HepG2 (cell line): ENCODE results near the gene CLIC1. TPM values are rescaled to one million over a fixed set of nuclear protein-coding genes. Genes with fewer than 3 reads are reported as not detected.
A peak's percentile ranks its signal among the peaks of the same experiment; 100 is the strongest.

ENCODE experiments used
- EP300 ChIP-seq, 3 experiments: sonication (generic) in 1 of 3; formaldehyde crosslinking in 1 of 3; IDR thresholded peaks; 2 replicates each; pipeline versions ENCODE4 v1.5.1 to v1.6.1; 2011 to 2020; ENCODE audit warnings: low read depth in 2 of 3, low read length in 2 of 3, borderline replicate concordance in 1 of 3, improper control_type of control experiment in 1 of 3, mild to moderate bottlenecking in 1 of 3, missing genetic modification reagents in 1 of 3, moderate library complexity in 1 of 3
- LCORL ChIP-seq, 2 experiments: fragments of 450-650 bp in 1 of 2; sonication (generic) in 1 of 2; formaldehyde crosslinking in 1 of 2; IDR thresholded peaks; 2 replicates each; pipeline versions ENCODE4 v1.5.0 to v1.6.1; 2017 to 2020; ENCODE audit warnings: antibody characterized with exemption in 1 of 2, missing genetic modification reagents in 1 of 2
- MYC ChIP-seq: sonication (generic); formaldehyde crosslinking; IDR thresholded peaks from 2 replicates; pipeline ENCODE4 v1.9.0; 2021; ENCODE audit warnings: missing genetic modification reagents, borderline replicate concordance
- NPAS2 ChIP-seq: sonication (generic); formaldehyde crosslinking; IDR thresholded peaks from 2 replicates; pipeline ENCODE4 v1.8.0; 2022; ENCODE audit warnings: mild to moderate bottlenecking, missing genetic modification reagents, borderline replicate concordance
- PRDM10 ChIP-seq: sonication (generic); formaldehyde crosslinking; IDR thresholded peaks from 2 replicates; pipeline ENCODE4 v1.4.0; 2020; ENCODE audit warnings: low read depth, missing genetic modification reagents
- TEF ChIP-seq: sonication (generic); formaldehyde crosslinking; IDR thresholded peaks from 2 replicates; pipeline ENCODE4 v1.5.0; 2020; ENCODE audit warnings: missing genetic modification reagents
- ZBTB4 ChIP-seq: sonication (generic); formaldehyde crosslinking; IDR thresholded peaks from 2 replicates; pipeline ENCODE4 v1.4.0; 2020; ENCODE audit warnings: missing genetic modification reagents, mild to moderate bottlenecking, borderline replicate concordance
- ZFYVE20 ChIP-seq: sonication (generic); formaldehyde crosslinking; IDR thresholded peaks from 2 replicates; pipeline ENCODE4 v1.8.0; 2023; ENCODE audit warnings: low read depth, mild to moderate bottlenecking, moderate library complexity, missing genetic modification reagents, borderline replicate concordance
- ZNF180 ChIP-seq: sonication (generic); formaldehyde crosslinking; IDR thresholded peaks from 2 replicates; pipeline ENCODE4 v1.4.0; 2020; ENCODE audit warnings: low read depth, missing genetic modification reagents, borderline replicate concordance
- ZNF251 ChIP-seq: sonication (generic); formaldehyde crosslinking; IDR thresholded peaks from 2 replicates; pipeline ENCODE4 v1.9.0; 2021; ENCODE audit warnings: mild to moderate bottlenecking, missing genetic modification reagents
- ZNF7 ChIP-seq: IDR thresholded peaks from 2 replicates; pipeline ENCODE4 v1.6.1; 2016; ENCODE audit warnings: missing biosample characterization, missing genetic modification reagents
- ZNF766 ChIP-seq: sonication (generic); formaldehyde crosslinking; IDR thresholded peaks from 2 replicates; pipeline ENCODE4 v1.5.0; 2020; ENCODE audit warnings: missing genetic modification reagents, borderline replicate concordance
- ZNF780A ChIP-seq: sonication (generic); formaldehyde crosslinking; IDR thresholded peaks from 2 replicates; pipeline ENCODE4 v1.8.0; 2022; ENCODE audit warnings: mild to moderate bottlenecking, missing genetic modification reagents, moderate library complexity
- polyA plus RNA-seq, 8 experiments: library from polyadenylated mRNA; depleted of rRNA in 3 of 8; stranded (reverse) in 7 of 8; unstranded in 1 of 8; fragments of >200 nt; fragmentation: Illumina TruSeq in 4 of 8; extraction: Trizol in 4 of 8; gene quantifications; 2 replicates each; pipeline versions ENCODE4 v1.2.1 to v1.2.3, GENCODE V29; 2011 to 2016; ENCODE audit warnings: low read depth in 4 of 8, missing spikeins in 1 of 8, mixed read lengths in 1 of 8; ENCODE audit not compliant: insufficient read depth in 1 of 8
- total RNA-seq, 5 experiments: library from RNA; depleted of rRNA; stranded (reverse); fragments of >200 nt; fragmentation: Illumina TruSeq; extraction: Trizol; gene quantifications; 2 replicates each; pipeline ENCODE4 v1.2.3, GENCODE V29; 2016; ENCODE audit warnings: low read depth in 1 of 5
- TF ChIP-seq, protein P1 (sequence below): sonication (generic); formaldehyde crosslinking; IDR thresholded peaks from 2 replicates; pipeline ENCODE4 v1.4.0; 2020; ENCODE audit warnings: missing genetic modification reagents
- TF ChIP-seq, protein P2 (sequence below): sonication (generic); formaldehyde crosslinking; IDR thresholded peaks from 2 replicates; pipeline ENCODE4 v1.4.0; 2020; ENCODE audit warnings: mild to moderate bottlenecking, missing genetic modification reagents, borderline replicate concordance

Gene CLIC1
- total and polyA plus RNA-seq, 2 of the 13 experiments (the other 11 are each of a cell fraction or from before 2014, with no cell fraction given), result 602 to 891 TPM

GRCh38 chr6:31736021-31736767 is at the start of gene CLIC1 (continued):
- TF ChIP-seq PRDM10 (peak; percentile 96), ZBTB4 (CRISPR knock-in tag) (0 out of 2 replicates have a peak, but pooled peaks have one; percentile 48), ZFYVE20 (CRISPR knock-in tag) (no peak), NPAS2 (CRISPR knock-in tag) (no peak), ZNF180 (no peak), ZNF251 (CRISPR knock-in tag) (no peak), ZNF7 (CRISPR knock-in tag) (no peak), ZNF766 (CRISPR knock-in tag) (no peak; the same call in 1 of the 2 replicates), EP300 (IDR thresholded peaks at IDR 0.05; ENCODE audit: low read depth in 2 of 2, low read length in 2 of 2) (peak in 1 of 2 experiments; percentile 65; a peak in 2 of 4 replicates), EP300 (CRISPR knock-in tag; IDR thresholded peaks at IDR 0.05; ENCODE audit: borderline replicate concordance) (peak; percentile 45; the same call in 1 of the 2 replicates), ZNF780A (peak; percentile 91; the same call in 1 of the 2 replicates), LCORL (IDR thresholded peaks at IDR 0.05) (no peak), LCORL (CRISPR knock-in tag; IDR thresholded peaks at IDR 0.05) (peak; percentile 89), MYC (CRISPR knock-in tag) (peak; percentile 52; the same call in 1 of the 2 replicates), TEF (CRISPR knock-in tag) (no peak)
- TF ChIP-seq, protein P1, sequence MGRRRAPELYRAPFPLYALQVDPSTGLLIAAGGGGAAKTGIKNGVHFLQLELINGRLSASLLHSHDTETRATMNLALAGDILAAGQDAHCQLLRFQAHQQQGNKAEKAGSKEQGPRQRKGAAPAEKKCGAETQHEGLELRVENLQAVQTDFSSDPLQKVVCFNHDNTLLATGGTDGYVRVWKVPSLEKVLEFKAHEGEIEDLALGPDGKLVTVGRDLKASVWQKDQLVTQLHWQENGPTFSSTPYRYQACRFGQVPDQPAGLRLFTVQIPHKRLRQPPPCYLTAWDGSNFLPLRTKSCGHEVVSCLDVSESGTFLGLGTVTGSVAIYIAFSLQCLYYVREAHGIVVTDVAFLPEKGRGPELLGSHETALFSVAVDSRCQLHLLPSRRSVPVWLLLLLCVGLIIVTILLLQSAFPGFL (CRISPR knock-in tag), result no peak
- TF ChIP-seq, protein P2, sequence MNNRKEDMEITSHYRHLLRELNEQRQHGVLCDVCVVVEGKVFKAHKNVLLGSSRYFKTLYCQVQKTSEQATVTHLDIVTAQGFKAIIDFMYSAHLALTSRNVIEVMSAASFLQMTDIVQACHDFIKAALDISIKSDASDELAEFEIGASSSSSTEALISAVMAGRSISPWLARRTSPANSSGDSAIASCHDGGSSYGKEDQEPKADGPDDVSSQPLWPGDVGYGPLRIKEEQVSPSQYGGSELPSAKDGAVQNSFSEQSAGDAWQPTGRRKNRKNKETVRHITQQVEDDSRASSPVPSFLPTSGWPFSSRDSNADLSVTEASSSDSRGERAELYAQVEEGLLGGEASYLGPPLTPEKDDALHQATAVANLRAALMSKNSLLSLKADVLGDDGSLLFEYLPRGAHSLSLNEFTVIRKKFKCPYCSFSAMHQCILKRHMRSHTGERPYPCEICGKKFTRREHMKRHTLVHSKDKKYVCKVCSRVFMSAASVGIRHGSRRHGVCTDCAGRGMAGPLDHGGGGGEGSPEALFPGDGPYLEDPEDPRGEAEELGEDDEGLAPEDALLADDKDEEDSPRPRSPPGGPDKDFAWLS, result no peak
